Measurements from ENCODE around the gene TWNK. TPM values are rescaled to one million over a fixed set of nuclear protein-coding genes. Genes with fewer than 3 reads are reported as not detected.

Gene TWNK
- total RNA-seq, 1 donor, result 4.8 TPM

DNA sequence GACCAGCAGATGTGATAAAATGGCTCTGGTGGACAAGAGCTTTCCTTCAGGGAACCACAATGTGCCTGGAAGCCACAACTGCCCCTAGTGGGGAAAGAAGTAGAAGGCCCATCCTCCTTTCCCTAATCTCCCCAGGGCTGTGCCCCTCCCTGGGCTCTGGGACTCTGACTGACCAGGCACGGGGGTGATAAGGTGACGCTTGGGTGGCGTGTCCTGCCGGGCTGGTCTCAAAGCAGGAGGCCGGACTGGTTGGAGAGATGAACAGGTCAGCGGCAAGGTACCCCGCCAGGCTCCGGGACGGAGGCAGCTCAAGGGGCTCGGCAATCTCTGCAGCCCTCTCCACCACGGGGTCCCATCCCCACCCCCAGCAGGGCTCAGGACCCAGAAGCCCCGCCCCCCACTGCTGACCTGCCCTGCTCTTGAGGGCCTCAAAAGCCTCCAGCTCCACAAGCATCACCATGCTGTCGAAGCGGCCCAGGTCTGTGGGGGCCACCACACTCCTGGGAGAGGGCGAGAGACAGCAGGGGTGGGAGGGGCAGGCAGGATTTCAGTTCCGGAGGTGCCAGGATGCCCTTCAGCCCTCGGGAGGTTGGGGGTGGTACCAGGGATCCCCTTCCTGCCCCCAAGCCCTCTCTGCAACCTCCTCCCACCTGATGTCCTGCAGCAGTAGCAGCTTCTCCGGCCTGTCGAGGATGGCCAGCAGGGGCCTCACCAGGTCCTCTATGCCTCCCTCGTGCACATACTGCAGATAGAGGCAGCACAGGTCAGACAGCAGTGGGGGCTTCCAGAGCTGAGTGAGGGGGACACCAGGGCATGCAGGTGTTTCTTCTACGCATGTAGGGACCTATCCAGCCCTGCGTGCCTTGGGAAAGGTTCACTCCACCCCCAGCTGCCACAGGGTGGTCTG, 24.4 kb downstream of the TWNK start:
- peak; percentile 51 for TF ChIP-seq CTCF (IDR thresholded peaks at IDR 0.05; ENCODE audit: insufficient read depth, low read length)
- peak; percentile 23 for DNase-seq (ENCODE audit: low read depth)
- H3K4me3 ChIP-seq (ENCODE audit: low read depth, low read length), result no peak overlapping the region

DNA sequence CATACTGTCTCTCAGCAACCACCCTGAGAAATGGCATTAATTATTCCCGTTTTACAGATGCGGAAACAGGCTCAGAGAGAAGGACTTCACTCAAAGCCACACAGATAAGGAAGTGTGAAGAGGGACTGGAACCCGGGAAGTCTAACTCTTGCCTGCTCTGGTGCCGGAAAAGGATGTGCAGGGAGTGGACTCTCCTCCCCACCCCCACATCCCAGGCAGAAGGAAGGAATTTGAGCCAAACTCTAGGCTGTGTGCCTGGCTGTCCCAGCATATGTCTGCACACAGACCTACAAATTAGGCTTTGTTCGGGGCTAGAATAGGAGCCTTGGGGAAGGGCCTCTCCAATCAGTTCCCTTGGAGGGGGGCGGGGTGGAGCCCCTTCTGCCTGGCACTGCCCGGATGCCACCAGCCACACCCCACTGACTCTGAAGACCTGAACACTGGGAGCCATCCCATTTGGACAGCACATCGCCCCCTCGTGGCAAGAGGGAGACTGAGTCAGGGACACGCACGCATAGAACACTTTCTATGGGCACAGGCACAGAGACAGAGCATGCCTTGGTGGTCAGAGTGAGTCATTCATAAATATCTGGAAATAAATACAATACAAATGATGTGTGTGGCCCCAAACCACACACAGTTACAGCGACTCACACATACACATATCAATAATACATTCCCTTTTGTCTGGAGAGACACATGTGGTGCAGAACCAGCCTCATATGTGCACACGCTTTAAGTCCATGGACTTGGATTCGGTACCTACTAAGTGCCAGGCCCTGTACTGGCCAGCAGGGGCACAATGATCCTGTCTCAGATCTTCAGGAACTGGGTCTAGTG, 25.4 kb downstream of the TWNK start:
- no peak overlapping the region for H3K4me3 ChIP-seq (ENCODE audit: low read depth, low read length)
- TF ChIP-seq CTCF (IDR thresholded peaks at IDR 0.05; ENCODE audit: insufficient read depth, low read length), result peak; percentile 81
- DNase-seq (ENCODE audit: low read depth), result peak; percentile 91

DNA sequence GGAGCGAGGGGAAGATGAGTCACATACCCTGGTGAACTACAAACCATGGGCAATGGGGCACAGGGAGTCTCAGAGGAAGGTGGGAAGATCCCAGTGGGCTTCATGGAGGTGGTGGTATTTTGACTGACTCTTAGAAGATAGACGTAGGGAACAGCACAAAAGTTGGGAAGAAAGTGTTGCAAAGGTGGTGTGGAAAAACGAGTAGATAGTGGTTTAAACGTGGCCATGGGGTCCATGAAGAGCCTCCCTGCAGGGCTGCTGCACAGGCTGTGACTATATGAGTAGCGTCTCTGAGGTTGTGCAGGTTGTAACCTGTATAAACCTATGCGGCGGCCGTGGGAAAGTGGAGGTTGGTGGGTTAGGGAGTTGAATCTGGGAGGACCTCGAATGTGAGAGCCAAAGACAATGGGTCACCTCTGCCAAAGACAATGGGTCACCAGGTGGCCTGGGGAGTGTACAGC, 26.1 kb downstream of the TWNK start:
- no peak for DNase-seq (ENCODE audit: low read depth)
- no peak overlapping the region for H3K4me3 ChIP-seq (ENCODE audit: low read depth, low read length)
- no peak for TF ChIP-seq CTCF (IDR thresholded peaks at IDR 0.05; ENCODE audit: insufficient read depth, low read length)

GRCh38 chr10:101014230-101014884, 27.0 kb downstream of the TWNK start:
- H3K4me3 ChIP-seq (ENCODE audit: low read depth, low read length), result no peak overlapping the region
- peak; percentile 70 for DNase-seq (ENCODE audit: low read depth)
- peak; percentile 97 for TF ChIP-seq CTCF (IDR thresholded peaks at IDR 0.05; ENCODE audit: insufficient read depth, low read length)

- no peak for TF ChIP-seq CTCF (IDR thresholded peaks at IDR 0.05; ENCODE audit: insufficient read depth, low read length)
- no peak overlapping the region for H3K4me3 ChIP-seq (ENCODE audit: low read depth, low read length)
- DNase-seq (ENCODE audit: low read depth), result peak; percentile 86
Observed at GRCh38 chr10:101014966-101015581, 27.7 kb downstream of the TWNK start.

GRCh38 chr10:101015582-101015973, 28.2 kb downstream of the TWNK start:
- no peak overlapping the region for H3K4me3 ChIP-seq (ENCODE audit: low read depth, low read length)
- no peak for TF ChIP-seq CTCF (IDR thresholded peaks at IDR 0.05; ENCODE audit: insufficient read depth, low read length)

More at GRCh38 chr10:101015582-101015973, 28.2 kb downstream of the TWNK start:
- no peak for DNase-seq (ENCODE audit: low read depth)
